Activated T-cell treated with anti-CD3 and anti-CD28 coated beads, Interleukin-2, amount 50 U/mL, for 72 hours (primary cell): ENCODE data around the gene TMEM176A. TPM values are rescaled to one million over a fixed set of nuclear protein-coding genes. Genes with fewer than 3 reads are reported as not detected.

Source experiments
- ATAC-seq, 2 donors: fragments of 150-1000 bp; cut with Tn5 transposase; replicated peaks in 1 of 2; 2 replicates each; pipeline ENCODE4 v1.10.0; 2021; ENCODE audit warnings: moderate library complexity in 2 of 2, mild to moderate bottlenecking in 1 of 2
- DNase-seq, 2 donors: peaks; one replicate each; pipeline ENCODE4 v3.0.0; 2021 to 2022; ENCODE audit warnings: mixed read lengths in 1 of 2
- H3K27ac Mint-ChIP-seq: one replicate; pipeline ENCODE4 v1.8.0; 2022; ENCODE audit warnings: mild to moderate bottlenecking, moderate library complexity, mixed read lengths
- H3K27me3 Mint-ChIP-seq: one replicate; pipeline ENCODE4 v1.8.0; 2022; ENCODE audit warnings: low read depth, mixed read lengths
- H3K36me3 Mint-ChIP-seq, 2 donors: one replicate each; pipeline ENCODE4 v1.8.0; 2022; ENCODE audit warnings: mixed read lengths in 2 of 2, mild to moderate bottlenecking in 1 of 2; ENCODE audit not compliant: insufficient read depth in 2 of 2
- H3K4me1 Mint-ChIP-seq: one replicate; pipeline ENCODE4 v1.8.0; 2022; ENCODE audit warnings: low read depth, mixed read lengths
- H3K4me3 Mint-ChIP-seq, 2 donors: one replicate each; pipeline ENCODE4 v1.8.0; 2022; ENCODE audit warnings: mild to moderate bottlenecking in 2 of 2, mixed read lengths in 2 of 2, moderate library complexity in 2 of 2
- H3K9me3 Mint-ChIP-seq, 2 donors: one replicate each; pipeline ENCODE4 v1.8.0; 2022; ENCODE audit warnings: mixed read lengths in 2 of 2
- total RNA-seq, 2 donors: library from RNA; stranded (reverse); gene quantifications; one replicate each; pipeline ENCODE4 v1.2.3, GENCODE V29; 2022

TMEM176A gene
- total RNA-seq, 2 donors from 2014 or later: 0.24 to 0.30 TPM

DNA sequence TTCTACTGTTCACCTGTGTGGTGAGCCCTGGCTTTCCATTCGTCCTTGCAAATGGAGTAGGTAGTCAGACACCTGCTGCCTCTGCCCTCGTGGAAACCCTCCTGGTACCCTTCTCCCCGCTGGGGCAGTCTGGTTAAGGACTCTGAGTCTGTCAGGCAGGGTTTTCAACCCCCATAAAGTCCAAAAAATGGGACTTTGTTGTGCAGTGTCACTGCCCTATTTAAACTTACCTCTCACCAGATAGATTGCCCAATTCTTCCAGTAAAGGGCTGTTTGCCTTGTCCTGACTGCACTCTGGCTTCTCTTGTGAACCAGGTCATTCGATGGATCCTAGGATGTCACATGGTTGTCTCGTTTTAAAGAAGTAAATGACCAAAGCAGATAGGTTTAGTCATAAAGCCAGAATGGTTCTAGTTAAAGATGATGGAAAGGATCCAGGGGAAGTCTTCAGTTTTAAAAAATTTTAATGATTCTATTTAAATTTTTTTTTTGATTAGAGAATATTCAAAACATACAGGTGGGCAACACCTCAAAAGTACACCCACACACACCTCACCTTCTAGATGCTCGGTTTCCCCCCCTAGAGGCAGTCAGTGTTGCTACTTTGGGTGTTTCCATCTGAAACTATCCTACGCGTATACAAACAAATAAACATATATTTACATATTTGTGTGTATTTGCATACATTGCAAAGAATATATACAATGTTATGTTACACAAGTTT, 22.4 kb upstream of the TMEM176A start:
- DNase-seq (no peak), ATAC-seq (no peak)
- Mint-ChIP-seq H3K27me3 (peaks cover 9% of the 10 kb centered on the region), H3K36me3 (peaks cover 0 to 6% of the 10 kb centered on the region in 2 donors), H3K4me1 (no peaks in the 10 kb centered on the region), H3K9me3 (peaks cover 3 to 4% of the 10 kb centered on the region in 2 donors), H3K27ac (no peak overlapping the region), H3K4me3 (no peak overlapping the region)

DNA sequence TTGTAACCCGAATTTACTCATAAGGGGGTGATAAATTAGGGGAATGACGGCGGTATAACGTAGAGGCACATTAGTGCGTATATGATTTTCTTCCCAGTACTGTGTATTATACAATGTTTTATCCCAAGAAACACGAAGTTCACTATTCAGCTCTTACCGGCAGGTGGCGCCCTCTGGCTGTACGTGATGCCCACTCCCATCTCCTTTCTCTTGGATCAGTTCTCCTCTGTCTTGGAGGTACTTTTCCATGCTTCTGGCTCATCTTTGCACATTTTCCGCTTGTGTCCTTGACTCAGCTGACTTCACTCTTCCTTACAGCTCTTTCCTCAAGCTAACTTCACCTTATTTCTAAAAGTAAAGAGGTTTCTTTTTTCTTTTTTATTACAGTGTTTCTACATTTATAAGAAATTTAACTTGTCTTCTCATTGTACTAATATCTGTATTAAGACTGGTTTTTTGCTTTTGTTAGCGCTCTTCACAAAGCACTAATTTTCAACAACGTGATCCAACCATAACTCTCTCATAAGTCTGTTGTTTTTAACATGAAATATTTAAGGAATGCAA, 21.7 kb upstream of the TMEM176A start:
- Mint-ChIP-seq H3K27ac (no peak overlapping the region), H3K27me3 (peaks cover 9% of the 10 kb centered on the region), H3K9me3 (peaks cover 0 to 2% of the 10 kb centered on the region in 2 donors), H3K36me3 (peaks cover 0 to 2% of the 10 kb centered on the region in 2 donors), H3K4me3 (no peak overlapping the region), H3K4me1 (no peaks in the 10 kb centered on the region)
- DNase-seq (peak; percentile 76 to 80), ATAC-seq (peak; percentile 56 to 67)

- no peak overlapping the region for H3K27ac Mint-ChIP-seq
- H3K4me1 Mint-ChIP-seq: peaks cover under 1% of the 10 kb centered on the region
- H3K36me3 Mint-ChIP-seq: no peaks in the 10 kb centered on the region
- no peak for DNase-seq
- no peaks in the 10 kb centered on the region for H3K9me3 Mint-ChIP-seq
- peaks cover 9% of the 10 kb centered on the region for H3K27me3 Mint-ChIP-seq
- H3K4me3 Mint-ChIP-seq: no peak overlapping the region
- no peak for ATAC-seq
These were observed 20.3 kb upstream of the TMEM176A start for GRCh38 chr7:150780292-150780691.

GRCh38 chr7:150781103-150781502, 19.5 kb upstream of the TMEM176A start:
- no peak for ATAC-seq
- H3K4me3 Mint-ChIP-seq: no peak overlapping the region
- H3K27ac Mint-ChIP-seq: no peak overlapping the region
- H3K36me3 Mint-ChIP-seq: no peaks in the 10 kb centered on the region
- DNase-seq: no peak
- peaks cover 9% of the 10 kb centered on the region for H3K4me1 Mint-ChIP-seq
- no peaks in the 10 kb centered on the region for H3K9me3 Mint-ChIP-seq
- H3K27me3 Mint-ChIP-seq: peaks cover 9% of the 10 kb centered on the region

GRCh38 chr7:150781961-150782360, 18.6 kb upstream of the TMEM176A start:
- ATAC-seq (no peak), DNase-seq (no peak)
- Mint-ChIP-seq H3K9me3 (no peaks in the 10 kb centered on the region), H3K36me3 (no peaks in the 10 kb centered on the region), H3K27ac (no peak overlapping the region), H3K4me3 (no peak overlapping the region), H3K4me1 (peaks cover 12% of the 10 kb centered on the region), H3K27me3 (peaks cover 9% of the 10 kb centered on the region)

DNA sequence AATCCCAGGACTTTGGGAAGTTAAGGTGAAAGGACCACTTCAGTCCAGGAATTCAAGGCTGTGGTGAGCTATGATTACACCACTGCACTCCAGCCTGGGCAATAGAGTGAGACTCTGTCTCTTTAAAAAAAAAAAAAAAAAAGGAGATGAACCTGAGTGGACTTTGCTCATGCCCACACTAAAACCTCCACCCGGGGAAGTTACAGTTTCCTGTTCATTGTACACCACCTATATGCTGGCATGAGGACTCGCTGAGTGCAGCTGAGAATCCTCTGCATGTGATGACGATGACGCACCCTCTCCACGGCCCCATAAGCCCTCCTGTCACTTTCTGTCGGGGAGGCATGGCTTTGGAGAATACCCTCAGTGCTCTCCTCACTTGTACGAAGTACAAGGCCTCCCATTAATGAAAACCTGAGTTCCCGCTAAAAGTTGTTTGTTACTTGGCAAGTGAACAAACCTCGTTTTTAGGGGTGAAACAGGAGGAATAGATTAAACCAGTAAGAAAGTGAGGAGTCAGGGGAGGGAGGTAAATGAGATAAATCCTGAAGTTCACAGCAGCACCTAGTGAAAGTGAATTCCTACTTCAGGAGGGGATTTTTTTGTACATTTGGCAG, 16.3 kb upstream of the TMEM176A start:
- DNase-seq (no peak), ATAC-seq (no peak)
- Mint-ChIP-seq H3K27ac (no peak overlapping the region), H3K36me3 (no peaks in the 10 kb centered on the region), H3K9me3 (no peaks in the 10 kb centered on the region), H3K4me3 (no peak overlapping the region), H3K4me1 (peaks cover 12% of the 10 kb centered on the region), H3K27me3 (peaks cover 16% of the 10 kb centered on the region)

- no peak overlapping the region for H3K4me3 Mint-ChIP-seq
- no peak for DNase-seq
- ATAC-seq: no peak
- H3K36me3 Mint-ChIP-seq: no peaks in the 10 kb centered on the region
- H3K27me3 Mint-ChIP-seq: peaks cover 16% of the 10 kb centered on the region
- no peak overlapping the region for H3K27ac Mint-ChIP-seq
- H3K9me3 Mint-ChIP-seq: no peaks in the 10 kb centered on the region
- peaks cover 12% of the 10 kb centered on the region for H3K4me1 Mint-ChIP-seq
These were observed 15.6 kb upstream of the TMEM176A start for GRCh38 chr7:150784954-150785353.

DNA sequence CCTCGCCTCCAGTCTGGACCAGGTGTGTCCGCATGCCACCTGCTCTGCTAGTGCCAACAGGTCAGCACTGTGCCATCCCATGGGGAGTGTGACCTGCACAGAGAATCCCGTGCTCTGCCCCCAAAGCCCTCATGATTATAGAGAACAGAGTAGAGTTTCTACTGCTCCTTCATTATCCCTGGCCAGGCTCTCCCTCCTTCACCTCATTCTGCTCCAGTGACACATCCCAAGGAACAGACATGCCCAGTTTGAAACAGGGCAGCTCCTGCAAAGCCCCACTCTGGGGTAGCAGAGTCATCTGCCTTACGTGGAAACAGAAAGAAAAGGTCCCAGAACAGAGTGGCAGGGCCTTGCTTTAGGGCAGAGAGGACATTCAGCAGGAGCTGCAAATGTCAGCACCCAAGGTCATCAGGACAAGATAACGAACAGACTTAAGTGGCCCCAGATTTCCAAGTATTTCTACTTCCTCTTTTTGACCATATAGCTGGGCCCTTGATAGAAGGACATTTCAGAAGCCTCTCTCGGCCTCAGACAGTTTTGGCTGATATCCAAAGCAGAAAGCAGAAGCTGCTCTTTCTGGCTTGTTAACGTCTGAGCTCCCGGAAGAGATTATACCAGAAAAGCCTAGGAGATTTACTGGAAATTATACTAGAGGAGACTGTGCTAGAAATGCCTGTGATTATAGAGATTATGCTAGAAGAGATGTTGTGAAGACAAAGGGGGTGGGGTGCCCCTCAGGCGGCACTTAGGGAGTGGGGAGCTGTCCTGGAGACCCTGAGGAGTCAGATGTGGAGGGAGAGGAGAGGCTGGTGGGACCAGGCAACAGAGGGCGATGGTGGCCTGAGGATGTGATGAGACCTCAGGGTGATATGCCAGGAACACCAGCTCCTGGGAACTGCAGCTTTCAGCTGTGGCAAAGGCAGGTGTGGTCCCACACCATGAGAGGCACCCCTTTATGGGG, 13.0 kb upstream of the TMEM176A start:
- H3K27ac Mint-ChIP-seq: no peak overlapping the region
- H3K9me3 Mint-ChIP-seq: no peaks in the 10 kb centered on the region
- H3K4me3 Mint-ChIP-seq: no peak overlapping the region
- ATAC-seq (no peak), DNase-seq (no peak)
- H3K4me1 Mint-ChIP-seq: peaks cover 12% of the 10 kb centered on the region
- no peaks in the 10 kb centered on the region for H3K36me3 Mint-ChIP-seq
- peaks cover 7% of the 10 kb centered on the region for H3K27me3 Mint-ChIP-seq

DNA sequence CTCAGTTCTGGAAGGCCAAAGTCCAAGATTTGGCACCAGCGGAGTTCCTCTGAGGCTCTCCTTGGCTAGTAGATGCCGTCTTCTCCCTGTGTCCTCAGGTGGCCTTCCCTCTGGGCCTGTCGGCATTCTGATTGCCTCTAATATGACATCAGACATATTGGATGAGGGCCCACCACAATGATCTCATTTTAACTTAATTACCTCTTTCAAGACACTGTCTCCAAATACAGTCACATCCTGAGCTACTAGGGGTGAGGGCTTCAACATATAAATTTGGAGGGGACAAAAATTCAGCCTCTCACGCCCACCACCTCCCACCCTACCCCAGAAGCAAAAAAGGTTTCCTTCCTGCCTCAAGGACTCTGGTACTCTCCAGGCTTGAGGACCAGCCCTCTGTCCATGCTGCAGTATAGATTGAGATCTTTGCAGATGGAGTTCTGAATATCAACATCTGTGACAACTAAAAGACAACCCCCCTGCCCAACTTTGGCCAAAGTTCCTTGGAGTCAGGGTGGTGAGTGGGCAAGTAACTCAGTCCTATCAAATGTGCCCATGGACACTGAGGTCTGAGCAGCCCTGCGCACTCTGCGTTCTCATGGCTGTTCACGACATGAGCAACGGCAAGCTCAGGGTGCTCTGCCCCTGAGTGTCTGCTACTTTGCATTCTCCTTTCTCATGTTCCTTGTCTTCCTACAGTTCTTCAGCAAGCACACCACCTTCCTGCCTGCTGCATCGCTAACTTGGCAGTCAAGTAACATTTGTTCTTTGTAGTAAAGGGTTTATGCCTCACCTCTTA, 11.9 kb upstream of the TMEM176A start:
- peaks cover 7% of the 10 kb centered on the region for H3K27me3 Mint-ChIP-seq
- no peak for ATAC-seq
- H3K9me3 Mint-ChIP-seq: no peaks in the 10 kb centered on the region
- no peaks in the 10 kb centered on the region for H3K36me3 Mint-ChIP-seq
- no peak overlapping the region for H3K27ac Mint-ChIP-seq
- peaks cover 12% of the 10 kb centered on the region for H3K4me1 Mint-ChIP-seq
- DNase-seq: no peak
- no peak overlapping the region for H3K4me3 Mint-ChIP-seq

DNA sequence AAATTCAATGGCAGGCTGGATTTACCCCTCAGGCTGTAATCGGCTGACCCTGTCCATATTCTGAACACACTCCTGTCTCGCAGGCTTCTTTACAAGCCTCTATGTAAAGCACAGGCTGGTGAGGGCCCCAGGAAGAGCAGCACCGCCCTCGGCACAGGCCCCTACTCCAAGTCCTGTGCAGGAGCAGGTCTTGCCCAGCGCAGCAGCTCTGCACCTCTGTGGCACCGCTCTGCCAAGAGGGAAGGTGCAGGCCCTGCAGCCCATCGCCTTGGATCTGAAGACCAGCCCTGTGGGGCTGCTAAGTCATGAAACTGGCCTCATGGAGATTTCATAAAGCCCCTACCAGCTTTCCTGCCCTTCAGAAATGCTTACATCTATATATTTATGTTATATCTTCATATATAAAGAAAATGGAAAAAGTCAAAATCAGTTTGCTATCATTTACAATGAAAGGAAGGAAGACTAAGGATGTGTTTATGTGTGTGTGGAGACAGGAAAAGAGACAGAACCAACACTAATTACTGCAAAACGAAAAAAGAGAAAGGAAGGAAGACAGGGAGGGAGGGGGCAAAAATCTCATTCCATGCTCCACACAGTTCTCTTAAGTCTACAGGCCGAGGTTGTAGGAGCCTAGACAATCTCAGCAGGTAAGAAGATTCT, 10.0 kb upstream of the TMEM176A start:
- no peak for DNase-seq
- Mint-ChIP-seq H3K36me3 (no peaks in the 10 kb centered on the region), H3K9me3 (no peaks in the 10 kb centered on the region), H3K4me1 (peaks cover 9% of the 10 kb centered on the region), H3K27ac (no peak overlapping the region), H3K4me3 (no peak overlapping the region), H3K27me3 (peaks cover 7% of the 10 kb centered on the region)
- ATAC-seq: no peak

DNA sequence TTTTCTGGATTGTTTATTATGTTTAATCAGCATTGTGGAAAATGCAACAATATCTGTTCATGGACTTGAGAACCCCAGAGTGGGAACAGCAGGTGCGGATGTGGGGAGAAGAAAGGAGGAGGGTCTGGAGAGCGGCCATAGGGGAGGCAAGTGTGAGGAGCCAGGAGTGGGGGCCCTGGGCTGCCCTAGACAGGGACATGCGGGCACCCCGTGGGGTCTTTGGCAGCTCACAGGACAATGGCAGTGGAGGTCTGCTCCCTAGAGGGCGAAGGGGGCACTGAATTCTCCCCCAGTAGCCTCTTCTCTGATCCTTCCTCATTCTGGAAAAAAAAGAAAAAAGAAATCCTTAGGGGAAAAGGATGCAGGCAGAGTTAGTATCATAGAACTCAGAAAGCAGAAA, 9.3 kb upstream of the TMEM176A start:
- no peak for DNase-seq
- Mint-ChIP-seq H3K9me3 (no peaks in the 10 kb centered on the region), H3K27ac (no peak overlapping the region), H3K4me1 (peaks cover 2% of the 10 kb centered on the region), H3K27me3 (peaks cover 7% of the 10 kb centered on the region), H3K36me3 (no peaks in the 10 kb centered on the region), H3K4me3 (no peak overlapping the region)
- no peak for ATAC-seq
